ENCODE results near the gene CRB1. TPM values are rescaled to one million over a fixed set of nuclear protein-coding genes. Genes with fewer than 3 reads are reported as not detected.

CRB1 gene
- total and polyA plus RNA-seq, 2 of the 8 experiments (the other 6 are each of a cell fraction or from before 2014, with no cell fraction given) = 0.03 TPM; not detected in 1

DNA sequence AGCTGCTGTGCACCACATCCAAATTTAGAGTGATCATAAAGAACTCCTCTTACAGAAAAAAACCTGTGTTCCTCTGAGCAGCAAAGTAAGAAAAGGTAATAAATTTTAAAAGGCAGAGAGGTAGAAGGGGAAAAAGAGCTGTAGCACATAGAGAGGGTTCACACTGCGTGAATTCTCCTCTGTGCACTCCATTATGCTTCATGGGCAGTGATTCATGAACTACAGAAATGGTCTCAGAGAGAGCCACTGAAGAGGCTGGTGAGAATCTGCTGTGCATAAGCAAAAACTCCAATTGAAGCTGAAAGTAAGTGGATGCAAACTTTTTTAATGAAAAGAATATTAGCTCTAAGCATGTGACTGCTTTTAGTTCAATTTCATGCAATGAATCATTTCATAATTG lies 65.0 kb downstream of the CRB1 start (continued):
- TF ChIP-seq JUND (IDR thresholded peaks at IDR 0.05; ENCODE audit: low read length) (no peak), ZNF274 (IDR thresholded peaks at IDR 0.05; ENCODE audit: borderline replicate concordance, extremely low read depth, low read length) (no peak), NANOG (IDR thresholded peaks at IDR 0.05; ENCODE audit: insufficient read depth, low read depth, low read length, poor library complexity, severe bottlenecking) (no peak), SRF (IDR thresholded peaks at IDR 0.05; ENCODE audit: low read depth, low read length) (no peak), FOSL1 (IDR thresholded peaks at IDR 0.05; ENCODE audit: insufficient read depth, low read depth, low read length) (no peak), TEAD4 (IDR thresholded peaks at IDR 0.05; ENCODE audit: low read depth, low read length) (no peak), CBX5 (IDR thresholded peaks at IDR 0.05; ENCODE audit: low read depth, low read length) (no peak), EP300 (IDR thresholded peaks at IDR 0.05; ENCODE audit: borderline replicate concordance in 1 of 2, low read depth in 2 of 2, low read length in 2 of 2) (no peak), RXRA (IDR thresholded peaks at IDR 0.05; ENCODE audit: insufficient read depth, low read depth, low read length) (no peak), BCL11A (IDR thresholded peaks at IDR 0.05; ENCODE audit: low read depth in 2 of 2, low read length in 2 of 2) (no peak)
